T-cell (primary cell): ENCODE measurements around the gene MED27. TPM values are rescaled to one million over a fixed set of nuclear protein-coding genes. Genes with fewer than 3 reads are reported as not detected.

Source experiments
- ATAC-seq, 4 experiments: fragments of 200-7000 bp in 3 of 4; fragments of 150-1000 bp in 1 of 4; cut with Tn5 transposase; replicated peaks in 1 of 4; 1 replicate in 3 of 4; 2 replicates in 1 of 4; pipeline ENCODE4 v1.10.0; 2021; ENCODE audit warnings: moderate library complexity in 3 of 4, mild to moderate bottlenecking in 2 of 4, moderate number of reproducible peaks in 1 of 4
- CTCF ChIA-PET, 2 donors: fragments of 300-600 bp; sonication (Branson Sonifier 250); formaldehyde crosslinking; loops; one replicate each; lab custom pipeline; 2022; ENCODE audit warnings: antibody characterized with exemption in 2 of 2; lab: Charles Lee
- POLR2A ChIA-PET, 2 donors: fragments of 300-600 bp; sonication (Branson Sonifier 250); formaldehyde crosslinking; loops; one replicate each; lab custom pipeline; 2022; ENCODE audit warnings: antibody characterized with exemption in 2 of 2; lab: Charles Lee
- DNase-seq, 35 experiments: peaks; one replicate each; pipeline versions ENCODE4 v3.0.0 to v3.0.0-alpha.2; 2013 to 2023
- H3K27ac ChIP-seq: one replicate; pipeline ENCODE4 v1.5.1; 2013; ENCODE audit warnings: low read length
- H3K27me3 ChIP-seq, 2 experiments: replicated peaks in 1 of 2; 1 replicate in 1 of 2; 2 replicates in 1 of 2; pipeline versions ENCODE4 v1.6.1 to v1.7.0; 2013; ENCODE audit warnings: low read length in 1 of 2, mixed read lengths in 1 of 2; ENCODE audit not compliant: control insufficient read depth in 2 of 2, insufficient read depth in 2 of 2; ENCODE audit errors: extremely low read depth in 1 of 2
- H3K36me3 ChIP-seq, 2 donors: 1 replicate in 1 of 2; 2 replicates in 1 of 2; pipeline versions ENCODE4 v1.6.1 to v1.7.0; 2013; ENCODE audit warnings: low read length in 1 of 2; ENCODE audit not compliant: control insufficient read depth in 2 of 2, insufficient read depth in 1 of 2; ENCODE audit errors: extremely low read depth in 1 of 2
- H3K4me1 ChIP-seq, 2 experiments: 1 replicate in 1 of 2; 2 replicates in 1 of 2; pipeline versions ENCODE4 v1.6.1 to v1.7.0; 2013; ENCODE audit warnings: low read length in 2 of 2, mixed read lengths in 1 of 2; ENCODE audit not compliant: insufficient read depth in 2 of 2, control insufficient read depth in 1 of 2; ENCODE audit errors: extremely low read depth in 1 of 2
- H3K4me3 ChIP-seq, 2 donors: 1 replicate in 1 of 2; 2 replicates in 1 of 2; pipeline versions ENCODE4 v1.5.1 to v1.7.0; 2013; ENCODE audit warnings: mild to moderate bottlenecking in 2 of 2, low read length in 1 of 2, moderate library complexity in 1 of 2; ENCODE audit not compliant: control insufficient read depth in 1 of 2; ENCODE audit errors: extremely low read depth in 1 of 2
- H3K9me3 ChIP-seq: 2 replicates; pipeline ENCODE4 v1.7.0; 2013
- H3K27ac Mint-ChIP-seq, 2 donors: one replicate each; pipeline ENCODE4 v1.8.0; 2020 to 2021; ENCODE audit warnings: mild to moderate bottlenecking in 2 of 2, mixed read lengths in 2 of 2
- H3K27me3 Mint-ChIP-seq, 2 donors: one replicate each; pipeline ENCODE4 v1.8.0; 2021 to 2022; ENCODE audit warnings: mixed read lengths in 2 of 2
- H3K36me3 Mint-ChIP-seq: one replicate; pipeline ENCODE4 v1.8.0; 2021; ENCODE audit warnings: mixed read lengths
- H3K4me1 Mint-ChIP-seq, 3 donors: one replicate each; pipeline ENCODE4 v1.8.0; 2020 to 2022; ENCODE audit warnings: mixed read lengths in 3 of 3, mild to moderate bottlenecking in 1 of 3
- H3K4me3 Mint-ChIP-seq, 3 donors: one replicate each; pipeline ENCODE4 v1.8.0; 2020 to 2022; ENCODE audit warnings: mild to moderate bottlenecking in 3 of 3, mixed read lengths in 3 of 3, moderate library complexity in 3 of 3
- H3K9me3 Mint-ChIP-seq, 3 donors: one replicate each; pipeline ENCODE4 v1.8.0; 2020 to 2022; ENCODE audit warnings: mixed read lengths in 3 of 3
- WGBS: methylation state at CpG from one replicate; pipeline ENCODE4 v1.1.5; 2013; ENCODE audit warnings: missing lambda C conversion rate; ENCODE audit not compliant: insufficient coverage; 5-methylcytosine and 5-hydroxymethylcytosine counted together
- total RNA-seq, 35 experiments: library from RNA in 6 of 35; stranded (reverse) in 6 of 35; fragments of 120-200 nt in 1 of 35; gene quantifications; one replicate each; pipeline versions ENCODE4 v1.2.1 to v1.2.4 and lab custom pipeline; 2013 to 2026

The MED27 gene
- total RNA-seq, 5 donors from 2014 or later (not counting 1 experiment from before 2014, with no cell fraction given): 15.0 to 26.7 (median 17.6) TPM

GRCh38 chr9:132082188-132082587, 2.5 kb upstream of the MED27 start:
- peaks cover 9 to 13% of the 10 kb centered on the region in 2 experiments for H3K4me1 ChIP-seq
- ATAC-seq (no peak), DNase-seq (no peak)
- Mint-ChIP-seq H3K27me3 (peaks cover 10 to 12% of the 10 kb centered on the region in 2 donors), H3K4me1 (peaks cover 26 to 29% (median 28%) of the 10 kb centered on the region in 3 donors), H3K27ac (no peak overlapping the region), H3K36me3 (peaks cover 3% of the 10 kb centered on the region), H3K4me3 (no peak overlapping the region), H3K9me3 (no peaks in the 10 kb centered on the region)
- CTCF ChIA-PET: interaction anchor here in 1 of 2 donors (0.6 kb wide), 1 partner anchor 170 kb away, joined by 6 read pairs; no protein-coding TSS in a partner anchor
- WGBS: no CpG with 5 or more reads among the region's 5 CpGs
- peaks cover 0 to 5% of the 10 kb centered on the region in 2 experiments for H3K27me3 ChIP-seq
- H3K9me3 ChIP-seq: no peaks in the 10 kb centered on the region
- POLR2A ChIA-PET: no interaction called here
- no peaks in the 10 kb centered on the region for H3K36me3 ChIP-seq
- no peak overlapping the region for H3K4me3 ChIP-seq
- no peak overlapping the region for H3K27ac ChIP-seq

- 12% methylated on average over 11 of the region's 12 CpGs for WGBS
- Histone ChIP-seq H3K36me3 (peaks cover 2 to 25% of the 10 kb centered on the region in 2 donors), H3K4me3 (peak overlapping the region; percentile 76 to 99), H3K4me1 (peaks cover 9 to 17% of the 10 kb centered on the region in 2 experiments), H3K27me3 (no peaks in the 10 kb centered on the region), H3K27ac (peak overlapping the region; percentile 37), H3K9me3 (no peaks in the 10 kb centered on the region)
- Mint-ChIP-seq H3K27ac (peak overlapping the region; percentile 75 to 79), H3K36me3 (peaks cover 21% of the 10 kb centered on the region), H3K9me3 (no peaks in the 10 kb centered on the region), H3K27me3 (no peaks in the 10 kb centered on the region), H3K4me3 (peak overlapping the region; percentile 92 to 97 (median 97)), H3K4me1 (peaks cover 50 to 56% (median 55%) of the 10 kb centered on the region in 3 donors)
- ATAC-seq (peak in 1 of 4 experiments; percentile 4), DNase-seq (peak in 1 of 35 experiments; percentile 2)
- ChIA-PET POLR2A (no interaction called here), CTCF (no interaction called here)
These were observed 839 bp downstream of the MED27 start for GRCh38 chr9:132078699-132079356.

GRCh38 chr9:132077881-132078698, 1.6 kb downstream of the MED27 start:
- peak overlapping the region in 1 of 2 donors; percentile 11 for H3K27ac Mint-ChIP-seq
- Histone ChIP-seq H3K4me1 (peaks cover 9 to 17% of the 10 kb centered on the region in 2 experiments), H3K36me3 (peaks cover 2 to 31% of the 10 kb centered on the region in 2 donors), H3K27ac (no peak overlapping the region), H3K4me3 (peak overlapping the region; percentile 76 to 99), H3K9me3 (no peaks in the 10 kb centered on the region), H3K27me3 (no peaks in the 10 kb centered on the region)
- H3K36me3 Mint-ChIP-seq: peaks cover 26% of the 10 kb centered on the region
- ATAC-seq: no peak
- no peaks in the 10 kb centered on the region for H3K27me3 Mint-ChIP-seq
- peak overlapping the region; percentile 92 to 97 (median 97) for H3K4me3 Mint-ChIP-seq
- H3K4me1 Mint-ChIP-seq: peaks cover 56 to 62% (median 62%) of the 10 kb centered on the region in 3 donors
- ChIA-PET CTCF (no interaction called here), POLR2A (no interaction called here)
- no peaks in the 10 kb centered on the region for H3K9me3 Mint-ChIP-seq
- peak in 31 of 35 experiments; percentile 9 to 56 (median 29) for DNase-seq
- 69% methylated on average over 6 of the region's 10 CpGs for WGBS

- Histone ChIP-seq H3K27ac (no peak overlapping the region), H3K36me3 (peaks cover 2 to 49% of the 10 kb centered on the region in 2 donors), H3K4me3 (no peak overlapping the region), H3K4me1 (peaks cover 9 to 17% of the 10 kb centered on the region in 2 experiments), H3K27me3 (no peaks in the 10 kb centered on the region), H3K9me3 (no peaks in the 10 kb centered on the region)
- H3K27me3 Mint-ChIP-seq: no peaks in the 10 kb centered on the region
- ChIA-PET POLR2A (interaction anchor here in 1 of 2 donors (0.6 to 0.7 kb wide), 2 partner anchors 30 to 69 kb away, joined by 3 read pairs; no protein-coding TSS in a partner anchor), CTCF (no interaction called here)
- no peak for ATAC-seq
- no peak for DNase-seq
- WGBS: 85% methylated on average over 2 of the region's 2 CpGs
- H3K4me1 Mint-ChIP-seq: peaks cover 76 to 83% (median 80%) of the 10 kb centered on the region in 3 donors
- H3K36me3 Mint-ChIP-seq: peaks cover 47% of the 10 kb centered on the region
- H3K4me3 Mint-ChIP-seq: no peak overlapping the region
- H3K9me3 Mint-ChIP-seq: no peaks in the 10 kb centered on the region
- no peak overlapping the region for H3K27ac Mint-ChIP-seq
These were observed 3.8 kb downstream of the MED27 start for GRCh38 chr9:132075853-132076252.

- peaks cover 72 to 80% (median 77%) of the 10 kb centered on the region in 3 donors for H3K4me1 Mint-ChIP-seq
These were observed 4.9 kb downstream of the MED27 start for GRCh38 chr9:132074736-132075135.

GRCh38 chr9:132071847-132072507, 7.7 kb downstream of the MED27 start:
- no peak overlapping the region for H3K4me3 ChIP-seq
- peaks cover 4 to 68% of the 10 kb centered on the region in 2 donors for H3K36me3 ChIP-seq
- Mint-ChIP-seq H3K27ac (no peak overlapping the region), H3K36me3 (peaks cover 62% of the 10 kb centered on the region), H3K4me1 (peaks cover 59 to 68% (median 63%) of the 10 kb centered on the region in 3 donors), H3K27me3 (no peaks in the 10 kb centered on the region), H3K9me3 (no peaks in the 10 kb centered on the region), H3K4me3 (no peak overlapping the region)
- ATAC-seq (no peak), DNase-seq (no peak)
- CTCF ChIA-PET: no interaction called here
- H3K9me3 ChIP-seq: no peaks in the 10 kb centered on the region
- POLR2A ChIA-PET: no interaction called here
- peaks cover 0 to 4% of the 10 kb centered on the region in 2 experiments for H3K4me1 ChIP-seq
- H3K27me3 ChIP-seq: no peaks in the 10 kb centered on the region
- 97% methylated on average over 15 of the region's 16 CpGs for WGBS
- no peak overlapping the region for H3K27ac ChIP-seq

More at GRCh38 chr9:132074736-132075135, 4.9 kb downstream of the MED27 start:
- Mint-ChIP-seq H3K36me3 (peaks cover 49% of the 10 kb centered on the region), H3K4me3 (no peak overlapping the region), H3K27me3 (no peaks in the 10 kb centered on the region), H3K27ac (no peak overlapping the region), H3K9me3 (no peaks in the 10 kb centered on the region)
- Histone ChIP-seq H3K4me1 (peaks cover 9 to 17% of the 10 kb centered on the region in 2 experiments), H3K9me3 (no peaks in the 10 kb centered on the region), H3K36me3 (peaks cover 2 to 52% of the 10 kb centered on the region in 2 donors), H3K27ac (no peak overlapping the region), H3K4me3 (no peak overlapping the region), H3K27me3 (no peaks in the 10 kb centered on the region)
- ChIA-PET CTCF (no interaction called here), POLR2A (no interaction called here)
- ATAC-seq: no peak
- no CpG with 5 or more reads among the region's 2 CpGs for WGBS
- DNase-seq: no peak
